SK-N-SH treated with all-trans-retinoic acid at 6 μM for 48 hours (cell line): ENCODE measurements around the gene SSR1.

Experiments
- ARNTL ChIP-seq: fragments of 450-650 bp; formaldehyde crosslinking; IDR thresholded peaks from 2 replicates; pipeline ENCODE4 v1.5.0; 2020; ENCODE audit warnings: low read depth, mild to moderate bottlenecking, moderate library complexity, borderline replicate concordance
- CREB5 ChIP-seq: fragments of 250-450 bp; sonication (Bioruptor Pico); IDR thresholded peaks from 2 replicates; pipeline ENCODE4 v1.5.1; 2020; ENCODE audit warnings: low read depth, mild to moderate bottlenecking, moderate library complexity
- CSDC2 ChIP-seq: fragments of 250-450 bp; sonication (Bioruptor Pico); IDR thresholded peaks from 2 replicates; pipeline ENCODE4 v1.5.0; 2020; ENCODE audit warnings: mild to moderate bottlenecking, moderate library complexity
- ISL1 ChIP-seq: fragments of 250-450 bp; sonication (Bioruptor Pico); IDR thresholded peaks from 2 replicates; pipeline ENCODE4 v2.1.2; 2022; ENCODE audit warnings: mild to moderate bottlenecking, moderate library complexity
- PPARA ChIP-seq: fragments of 250-450 bp; sonication (Bioruptor Pico); IDR thresholded peaks from 2 replicates; pipeline ENCODE4 v1.5.0; 2020; ENCODE audit warnings: mild to moderate bottlenecking, borderline replicate concordance
- SNAI2 ChIP-seq: fragments of 250-450 bp; sonication (Bioruptor Pico); IDR thresholded peaks from 2 replicates; pipeline ENCODE4 v1.5.0; 2020; ENCODE audit warnings: mild to moderate bottlenecking, moderate library complexity
- TOX ChIP-seq: fragments of 250-450 bp; sonication (Bioruptor Pico); IDR thresholded peaks from 2 replicates; pipeline ENCODE4 v1.8.0; 2021; ENCODE audit warnings: mild to moderate bottlenecking, moderate library complexity, borderline replicate concordance
- TSHZ2 ChIP-seq: fragments of 250-450 bp; sonication (Bioruptor Pico); IDR thresholded peaks from 2 replicates; pipeline ENCODE4 v1.5.0; 2020; ENCODE audit warnings: mild to moderate bottlenecking, moderate library complexity
- ZFP3 ChIP-seq: fragments of 250-450 bp; sonication (Bioruptor Pico); IDR thresholded peaks from 2 replicates; pipeline ENCODE4 v1.5.0; 2020; ENCODE audit warnings: mild to moderate bottlenecking, moderate library complexity
- ZFP30 ChIP-seq: fragments of 450-650 bp; formaldehyde crosslinking; IDR thresholded peaks from 2 replicates; pipeline ENCODE4 v1.5.0; 2022; ENCODE audit warnings: mild to moderate bottlenecking, moderate library complexity

GRCh38 chr6:7243179-7243981 is 69.6 kb downstream of the SSR1 start:
- TF ChIP-seq ZFP30 (CRISPR knock-in tag) (no peak), ZFP3 (CRISPR knock-in tag) (no peak), CSDC2 (CRISPR knock-in tag) (no peak), ISL1 (no peak), SNAI2 (CRISPR knock-in tag) (no peak), ARNTL (CRISPR knock-in tag) (no peak), PPARA (CRISPR knock-in tag) (no peak), CREB5 (CRISPR knock-in tag) (no peak), TSHZ2 (CRISPR knock-in tag) (no peak), TOX (CRISPR knock-in tag) (no peak)
